ENCODE data around the gene ATP5PB.

The ATP5PB gene

GRCh38 chr1:111476214-111476613 is 26.9 kb downstream of the ATP5PB start:
- DNase-seq, result no peak

- peak; percentile 17 for DNase-seq
Measured at GRCh38 chr1:111476761-111477309, 27.6 kb downstream of the ATP5PB start.

- DNase-seq, result no peak
Measured at GRCh38 chr1:111480674-111481073, 31.4 kb downstream of the ATP5PB start.

GRCh38 chr1:111481387-111482221 is 32.3 kb downstream of the ATP5PB start:
- peak; percentile 62 for DNase-seq

GRCh38 chr1:111483166-111483565 is 33.9 kb downstream of the ATP5PB start:
- DNase-seq, result no peak

- DNase-seq, result no peak
Measured at GRCh38 chr1:111483876-111484275, 34.6 kb downstream of the ATP5PB start.

GRCh38 chr1:111484391-111485026 is 35.2 kb downstream of the ATP5PB start:
- no peak for DNase-seq

- no peak for DNase-seq
Measured at GRCh38 chr1:111486431-111486830, 37.2 kb downstream of the ATP5PB start.

GRCh38 chr1:111487133-111487532 is 37.9 kb downstream of the ATP5PB start:
- no peak for DNase-seq

- no peak for DNase-seq
Measured at GRCh38 chr1:111488669-111489068, 39.4 kb downstream of the ATP5PB start.

GRCh38 chr1:111489604-111490003 is 40.3 kb downstream of the ATP5PB start:
- no peak for DNase-seq

- DNase-seq, result no peak
Measured at GRCh38 chr1:111490220-111490619, 41.0 kb downstream of the ATP5PB start.

- DNase-seq, result no peak
Measured at GRCh38 chr1:111491070-111491469, 41.8 kb downstream of the ATP5PB start.

GRCh38 chr1:111496398-111496797 is 47.1 kb downstream of the ATP5PB start:
- no peak for DNase-seq

- no peak for DNase-seq
Measured at GRCh38 chr1:111497592-111497991, 48.3 kb downstream of the ATP5PB start.

- no peak for DNase-seq
Measured at GRCh38 chr1:111499026-111499785, 49.9 kb downstream of the ATP5PB start.

GRCh38 chr1:111501645-111502044 is 52.4 kb downstream of the ATP5PB start:
- no peak for DNase-seq

- DNase-seq, result no peak
Measured at GRCh38 chr1:111503585-111504060, 54.4 kb downstream of the ATP5PB start, which contains the start of the genes ADORA3 and TMIGD3. Gene ADORA3, minus strand, starts transcription at chr1:111503633. Its CDS starts 279 bp downstream, at chr1:111503354. Gene TMIGD3, minus strand, starts transcription at chr1:111503633. Its CDS starts 279 bp downstream, at chr1:111503354.

GRCh38 chr1:111504097-111504496 is 54.8 kb downstream of the ATP5PB start:
- DNase-seq, result no peak

- DNase-seq, result no peak
Measured at GRCh38 chr1:111505641-111506119, 56.4 kb downstream of the ATP5PB start.

- no peak for DNase-seq
Measured at GRCh38 chr1:111506561-111506960, 57.3 kb downstream of the ATP5PB start.

GRCh38 chr1:111507411-111508201 is 58.3 kb downstream of the ATP5PB start:
- peak; percentile 44 for DNase-seq

Data from activated naive CD4-positive, alpha-beta T cell treated with anti-CD3 and anti-CD28 coated beads, Interleukin-2, amount 50 U/mL, for 16 hours (primary cell).